ENCODE measurements around the gene TK2.
"Not testable (repeated sequence)": the region's sequence is repeated elsewhere in the genome, so short reads cannot be mapped to it uniquely, and the experiment has no call there.

The TK2 gene

DNA sequence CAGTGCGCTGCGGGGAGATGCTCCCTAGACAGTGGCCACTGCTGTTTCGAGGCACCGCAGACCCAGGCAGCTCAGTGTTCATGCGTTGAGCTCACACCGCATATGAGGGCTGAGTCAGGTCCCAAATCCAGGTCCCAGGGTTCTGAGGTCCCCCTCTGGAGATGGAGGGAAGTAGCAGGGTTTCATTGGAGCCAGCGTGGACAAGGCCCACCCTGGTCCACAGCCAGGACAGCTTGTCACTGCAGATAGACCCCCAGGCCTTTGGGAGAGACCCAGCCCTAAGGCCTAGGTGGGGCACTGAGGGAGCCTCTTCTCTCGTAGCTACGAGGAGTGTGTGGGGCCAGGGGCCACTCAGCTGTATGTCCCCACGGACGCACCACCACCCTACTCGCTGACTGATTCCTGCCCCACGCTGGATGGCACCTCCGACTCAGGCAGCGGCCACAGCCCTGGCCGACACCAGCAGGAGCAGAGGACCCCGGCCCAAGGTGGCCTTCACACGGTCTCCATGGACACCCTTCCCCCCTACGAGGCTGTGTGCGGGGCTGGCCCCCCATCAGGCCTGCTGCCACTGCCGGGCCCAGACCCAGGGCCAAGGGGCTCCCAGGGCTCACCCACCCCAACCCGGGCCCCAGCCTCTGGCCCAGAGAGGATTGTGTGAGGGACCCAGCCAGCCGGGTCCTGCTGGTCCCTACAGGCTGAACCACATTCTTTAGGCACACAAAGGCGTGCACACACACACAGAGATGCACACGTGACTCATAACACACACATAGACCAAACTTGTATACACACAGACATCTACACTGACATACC is 69.4 kb downstream of the TK2 start:
- no peak for DNase-seq

DNA sequence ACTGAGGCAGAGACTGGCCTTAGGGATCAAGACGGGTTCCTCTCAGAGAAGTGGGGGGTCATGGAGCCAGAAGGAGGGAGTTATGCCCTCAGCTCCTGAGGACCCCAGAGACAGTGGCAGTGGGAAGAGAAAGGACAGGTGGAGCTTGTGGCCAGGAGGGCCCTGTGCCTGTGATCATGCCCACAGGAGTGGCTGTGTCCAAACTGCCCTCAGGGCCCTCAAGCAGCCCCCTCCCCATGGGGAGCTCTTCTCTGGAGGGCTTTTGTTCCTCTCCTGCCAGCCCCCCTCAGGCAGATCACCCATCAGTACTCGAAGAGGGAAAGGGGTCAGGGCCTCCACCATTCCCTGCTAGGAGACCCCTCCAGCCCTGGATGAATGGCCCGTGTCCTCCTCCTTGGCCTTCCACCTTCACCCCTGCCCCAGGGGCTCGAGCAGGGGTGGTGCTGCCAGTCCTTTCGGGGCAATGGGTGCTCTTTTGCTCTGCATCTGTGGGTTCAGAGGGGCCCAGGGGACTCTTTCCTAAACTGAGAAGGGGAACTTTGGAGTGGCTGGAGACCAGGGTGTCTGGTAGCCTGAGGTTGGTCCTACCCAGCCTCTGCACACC is 70.2 kb downstream of the TK2 start:
- DNase-seq = no peak

DNA sequence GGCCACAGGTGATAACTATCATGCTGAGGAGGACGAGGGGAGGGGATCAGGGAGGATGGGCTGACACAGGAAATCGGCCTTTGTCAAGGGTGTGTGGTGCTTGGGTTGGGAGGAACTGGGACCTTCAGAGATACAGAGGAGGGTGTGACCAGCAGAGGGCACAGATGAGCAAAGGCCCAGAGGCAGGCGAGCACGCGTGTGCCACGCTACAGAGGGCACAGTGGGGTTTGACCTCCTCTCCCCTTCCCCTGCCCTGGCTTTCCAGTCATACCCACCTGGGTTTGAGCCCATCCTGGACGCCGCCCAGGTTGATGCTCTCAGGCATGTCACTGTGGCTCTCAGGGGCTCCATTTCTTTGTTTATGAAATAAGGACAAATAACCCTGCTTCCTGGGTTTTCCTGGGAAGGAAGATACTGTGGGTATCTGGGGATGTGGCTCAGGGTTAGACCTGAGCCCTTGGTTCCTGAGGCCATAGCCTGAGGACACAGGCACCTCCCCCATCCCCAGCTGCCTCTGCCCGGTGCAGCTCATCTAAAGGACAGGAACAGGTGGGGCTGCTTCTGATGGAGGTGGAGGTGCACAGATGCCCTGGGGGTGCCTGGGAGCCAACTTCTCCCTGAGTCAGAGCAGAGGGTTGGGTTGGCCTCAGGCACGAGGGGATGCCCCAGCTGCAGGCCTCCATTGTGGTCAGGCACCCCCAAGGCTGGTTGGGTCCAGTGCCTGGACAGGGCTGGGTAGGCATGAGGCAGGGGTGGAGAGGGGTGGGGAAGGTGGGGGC is 71.0 kb downstream of the TK2 start:
- peak; percentile 74 for DNase-seq

DNA sequence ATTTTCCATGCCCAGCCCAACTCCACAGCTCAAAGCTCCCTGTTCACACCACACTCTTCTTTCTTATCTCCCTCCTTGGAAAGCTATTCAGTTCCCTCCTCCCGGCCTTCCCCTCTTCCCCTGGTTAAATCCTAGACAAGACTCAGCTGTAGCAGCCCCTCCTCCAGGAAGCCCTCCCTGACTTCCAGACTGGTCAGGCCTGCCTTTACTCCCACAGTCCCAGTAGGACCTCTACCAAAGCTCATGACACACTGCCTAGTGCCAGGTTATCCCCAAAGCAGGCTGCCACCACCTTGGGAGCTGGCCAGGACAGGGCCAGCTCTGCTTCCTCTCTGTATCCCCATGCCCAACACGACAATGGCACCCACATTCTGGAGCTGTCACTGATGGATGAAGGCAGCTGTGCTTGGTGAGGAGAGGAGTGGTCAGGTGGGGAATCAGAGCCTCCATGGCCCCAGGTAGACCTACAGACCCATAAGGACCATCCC is 72.8 kb downstream of the TK2 start:
- DNase-seq = no peak

DNA sequence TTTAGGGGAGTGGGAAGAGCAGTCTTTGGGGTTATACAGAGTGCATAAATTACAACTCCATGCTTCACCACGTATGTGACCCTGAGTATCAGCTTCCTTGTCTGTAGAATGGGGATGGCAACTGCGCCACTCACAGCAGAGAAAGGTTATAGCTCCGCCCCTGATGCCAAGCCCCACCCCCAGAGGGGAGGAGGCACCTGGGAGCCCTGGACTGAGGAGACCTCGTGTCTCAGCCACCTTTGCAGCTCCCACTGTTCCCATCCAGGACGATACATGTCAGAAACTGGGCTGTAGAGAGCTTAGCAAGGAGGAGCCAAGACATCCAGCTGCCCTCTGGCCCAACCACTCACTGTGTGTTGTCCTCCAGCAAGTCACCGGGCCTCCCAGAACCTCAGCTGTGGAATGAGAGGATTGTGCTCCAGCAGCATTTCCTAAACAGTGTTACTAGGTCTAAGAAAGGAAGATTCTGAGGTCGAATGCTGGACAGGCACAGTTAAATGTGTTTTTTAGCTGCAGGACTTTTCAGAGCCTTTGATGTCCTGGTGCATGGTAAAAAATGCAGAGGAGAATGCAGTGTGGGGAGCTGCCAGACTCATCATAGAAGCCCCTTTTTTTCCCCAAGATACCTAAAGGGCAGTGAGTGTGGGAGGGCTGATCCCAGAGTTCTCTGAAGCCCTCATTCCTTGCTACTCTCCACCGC is 73.4 kb downstream of the TK2 start:
- peak; percentile 39 for DNase-seq

DNA sequence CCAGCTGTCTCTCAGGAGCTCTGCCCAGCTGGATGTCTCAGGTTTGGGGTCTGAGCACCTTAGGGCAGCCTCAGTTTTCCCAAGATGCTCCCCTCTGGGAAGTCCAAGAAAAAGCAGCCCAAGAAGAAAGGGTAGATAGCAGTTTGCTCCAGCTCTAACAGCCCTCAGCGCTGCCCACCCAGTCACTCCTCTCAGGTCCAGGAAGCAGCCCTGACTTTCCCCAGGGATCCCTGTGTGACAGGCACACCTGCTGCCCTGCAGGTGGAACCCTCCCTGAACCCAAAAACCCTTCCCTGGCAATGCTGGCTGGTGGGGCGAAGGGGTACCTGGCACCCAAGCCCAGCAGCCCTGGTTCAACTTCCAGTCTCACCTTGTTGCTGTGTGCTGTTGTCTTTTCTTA is 74.7 kb downstream of the TK2 start:
- DNase-seq = no peak

DNA sequence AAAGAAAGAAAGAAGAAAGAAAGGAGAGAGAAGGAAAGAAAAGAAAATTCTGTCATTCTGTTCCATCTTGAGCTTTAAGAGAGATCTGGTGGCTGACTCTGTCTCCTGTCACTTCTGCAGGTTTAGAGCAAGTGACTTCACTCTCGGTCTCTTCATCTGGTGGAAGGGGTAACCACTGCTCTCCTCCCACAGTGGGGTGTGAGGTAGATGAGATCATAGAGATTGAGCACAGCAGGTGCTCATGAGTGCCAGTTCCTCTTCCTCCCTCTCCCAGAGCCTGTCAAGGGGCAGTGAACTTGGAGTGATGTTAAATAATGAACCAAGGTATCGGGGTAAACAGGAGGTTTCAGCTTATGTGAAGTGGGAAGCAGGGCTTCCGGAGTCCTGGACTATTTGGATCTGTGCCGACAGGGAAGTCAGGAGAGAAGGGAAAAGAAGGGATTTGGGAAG is 75.1 kb downstream of the TK2 start:
- peak; percentile 37 for DNase-seq

DNA sequence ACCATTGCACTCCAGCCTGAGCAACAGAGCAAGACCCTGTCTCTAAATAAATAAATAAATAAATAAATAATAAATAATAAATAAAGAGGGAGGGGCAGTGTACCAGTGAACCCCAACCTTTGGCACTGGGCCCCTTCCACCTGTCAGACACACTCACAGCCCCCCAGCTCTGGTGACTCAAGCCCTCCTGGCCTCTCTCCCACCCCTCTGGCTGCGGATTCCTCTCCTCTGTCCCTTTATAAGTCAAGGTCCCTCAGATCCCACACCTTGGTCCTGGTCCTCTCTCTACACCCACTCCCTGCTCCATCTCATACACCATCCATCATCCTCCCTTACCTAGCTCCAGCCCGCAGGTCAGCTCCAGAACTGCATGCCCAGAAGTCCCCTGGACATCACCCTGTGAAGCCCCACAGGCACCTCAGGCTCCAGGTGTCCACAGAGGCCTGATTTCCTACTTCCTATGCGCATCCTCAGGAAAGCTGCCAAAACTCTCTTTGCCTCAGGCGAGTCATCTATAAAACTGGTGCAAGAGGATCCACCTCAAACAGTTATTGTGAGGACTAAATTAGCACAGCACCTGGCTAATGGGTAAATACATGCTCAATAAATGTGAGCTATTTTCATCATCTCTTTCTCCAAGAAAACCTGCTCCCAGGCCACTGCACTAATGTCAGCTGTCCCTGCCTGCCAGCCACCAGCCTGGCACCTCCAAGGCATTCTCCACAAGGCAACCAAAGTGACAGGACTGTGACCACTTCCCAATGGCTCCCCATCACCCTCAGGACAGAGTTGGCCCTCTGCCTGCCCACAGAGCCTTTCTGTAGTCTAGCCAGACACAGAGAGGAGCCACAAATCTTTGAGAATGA is 76.0 kb downstream of the TK2 start:
- no peak for DNase-seq

DNA sequence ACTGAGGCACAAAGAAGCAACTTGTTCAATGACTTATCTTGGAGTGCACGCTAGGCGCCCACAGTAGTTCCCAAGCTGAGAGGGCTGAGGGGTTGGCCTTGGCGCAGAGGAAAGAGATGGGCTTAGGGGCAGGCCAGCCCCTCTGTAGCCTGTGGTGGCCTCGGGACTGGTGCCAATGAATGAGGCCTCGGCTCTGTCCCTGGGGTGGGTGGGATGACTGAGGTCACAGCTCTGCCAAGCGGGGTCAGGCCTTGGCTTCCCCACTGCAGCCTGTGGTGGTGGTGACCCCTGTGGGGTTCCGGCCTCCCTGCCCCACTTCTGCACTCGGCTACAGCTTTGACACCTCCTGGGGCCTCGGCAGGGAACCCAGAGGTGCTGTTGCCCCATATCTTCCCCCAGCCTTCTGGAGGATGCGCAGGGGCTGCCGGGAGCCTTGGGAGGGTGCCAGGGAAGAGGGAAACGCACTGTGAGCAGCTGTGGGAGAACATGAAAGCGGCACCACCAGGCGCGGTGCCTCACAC is 76.8 kb downstream of the TK2 start:
- DNase-seq = no peak

DNA sequence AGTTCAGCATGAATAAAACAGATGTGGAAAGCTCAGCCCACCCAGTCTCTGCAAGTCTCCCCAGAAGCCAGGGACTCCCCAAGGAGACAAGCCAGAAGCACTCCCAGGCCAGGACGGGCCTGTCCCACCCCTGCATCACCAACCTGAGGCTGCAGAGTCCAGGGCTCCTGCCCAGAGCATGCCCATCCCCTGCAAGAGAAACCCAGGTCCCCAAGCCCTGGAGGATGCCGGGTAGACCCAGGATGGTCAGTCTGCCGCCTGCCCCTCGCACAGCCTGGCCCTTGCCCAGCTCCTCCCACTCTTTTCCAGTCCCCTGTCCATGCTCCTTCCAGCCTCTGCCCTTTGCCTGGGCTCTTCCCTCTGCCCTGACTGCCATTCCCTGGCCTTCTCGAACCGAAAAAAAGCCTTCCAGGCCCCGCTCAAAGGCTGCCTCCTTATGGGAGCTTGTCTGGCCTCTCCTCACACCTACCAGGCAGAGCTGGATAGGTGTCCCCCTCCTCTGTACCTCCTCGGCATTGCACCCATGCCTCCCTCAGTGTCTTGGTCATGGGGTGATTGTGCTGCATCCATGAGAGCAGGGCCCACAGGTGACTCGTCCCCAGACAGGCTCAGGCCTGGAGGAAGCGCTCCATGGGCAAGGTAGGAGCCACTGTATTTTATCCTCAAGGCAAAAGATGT is 78.1 kb downstream of the TK2 start:
- no peak for DNase-seq

DNA sequence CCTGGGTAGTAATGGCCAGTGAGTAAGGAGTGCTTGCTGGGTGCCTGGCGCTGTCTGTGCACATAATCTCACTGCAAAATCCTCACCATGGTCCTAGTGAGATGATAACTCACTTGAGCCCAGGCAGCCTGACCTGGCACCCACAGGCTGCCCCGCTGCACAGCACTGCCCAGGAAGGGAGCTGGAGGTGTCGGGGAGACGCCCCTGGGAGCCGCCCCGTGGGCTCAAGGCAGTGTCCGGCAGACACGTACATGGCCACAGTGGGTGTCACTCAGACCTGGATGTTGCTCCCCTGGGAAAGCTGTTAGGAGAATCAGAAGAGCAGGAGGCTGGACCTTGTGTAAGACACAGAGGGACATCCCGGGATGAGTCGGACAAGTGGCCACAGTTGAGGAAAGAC is 78.7 kb downstream of the TK2 start:
- DNase-seq = no peak

DNA sequence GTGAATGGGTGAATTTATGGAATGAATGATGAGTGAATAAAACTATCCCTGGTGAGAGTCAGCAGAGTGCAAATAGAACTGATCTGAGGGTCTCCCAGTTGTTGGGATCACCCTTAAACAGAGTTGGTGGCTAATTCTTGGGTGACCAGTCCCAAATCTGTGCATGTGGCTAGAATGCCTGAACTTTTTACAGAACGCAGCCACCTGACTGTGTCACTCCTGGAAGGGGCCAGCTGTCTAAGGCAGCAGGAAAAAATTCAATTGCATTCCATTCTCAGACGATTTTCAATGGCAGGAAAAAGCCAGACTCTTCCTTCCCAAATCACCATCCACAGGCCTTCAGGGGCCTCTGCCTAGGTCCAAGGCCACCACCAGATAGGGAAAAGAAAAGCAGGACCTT is 79.4 kb downstream of the TK2 start:
- DNase-seq = no peak

DNA sequence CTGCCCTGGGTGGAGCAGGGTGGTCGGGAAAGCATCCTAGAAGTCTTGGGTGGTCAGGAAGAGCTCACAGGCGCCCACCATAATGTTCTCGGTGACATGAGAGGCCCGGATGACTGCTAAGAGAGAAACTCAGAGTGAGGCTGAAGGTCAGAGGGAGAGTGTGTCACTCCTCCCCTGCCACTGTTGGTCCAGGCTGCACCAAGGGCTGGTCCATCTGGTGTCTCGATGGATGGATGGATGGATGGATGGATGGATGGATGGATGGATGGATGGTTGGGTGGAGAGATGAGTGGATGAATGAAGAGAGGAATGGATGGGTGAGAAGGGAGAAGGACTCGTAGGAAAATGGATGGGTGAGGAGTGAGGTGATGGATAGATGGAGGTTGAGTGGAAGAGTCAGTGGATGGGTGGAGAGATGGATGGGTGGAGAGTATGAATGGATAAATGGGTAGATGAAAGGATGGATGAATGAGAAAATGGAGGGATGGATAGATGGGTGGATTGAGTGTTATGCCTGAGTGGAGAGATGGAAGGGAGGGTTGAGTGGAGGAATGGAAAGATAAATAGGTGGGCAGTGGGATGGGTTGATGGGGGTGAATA is 79.9 kb downstream of the TK2 start:
- no peak for DNase-seq

DNA sequence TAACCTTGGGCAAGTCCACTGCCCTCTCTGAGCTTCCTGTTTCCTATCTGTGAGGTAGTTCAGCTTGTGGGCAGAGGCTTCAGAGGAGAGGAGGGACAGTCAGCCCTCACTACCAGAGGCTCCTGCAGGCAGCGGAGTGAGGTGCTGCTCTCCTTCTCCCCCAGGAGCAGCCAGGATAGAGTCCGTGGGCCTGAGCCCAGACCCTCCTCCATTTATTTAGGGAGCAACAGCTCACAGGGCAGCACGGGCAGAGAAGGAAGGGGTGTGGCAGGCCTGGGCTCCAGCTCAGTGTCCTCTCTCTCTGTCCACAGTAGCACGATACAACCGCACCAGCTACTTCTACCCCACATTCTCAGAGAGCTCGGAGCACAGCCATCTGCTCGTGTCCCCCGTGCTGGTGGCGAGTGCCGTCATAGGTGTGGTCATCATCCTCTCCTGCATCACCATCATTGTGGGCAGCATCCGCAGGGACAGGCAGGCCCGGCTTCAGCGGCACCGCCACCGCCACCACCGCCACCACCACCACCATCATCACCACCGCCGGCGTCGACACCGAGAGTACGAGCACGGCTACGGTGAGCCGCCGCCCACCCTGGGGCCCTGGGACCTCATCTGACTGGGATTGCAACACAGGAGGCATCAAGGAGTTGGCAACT is 80.5 kb downstream of the TK2 start:
- DNase-seq = no peak

DNA sequence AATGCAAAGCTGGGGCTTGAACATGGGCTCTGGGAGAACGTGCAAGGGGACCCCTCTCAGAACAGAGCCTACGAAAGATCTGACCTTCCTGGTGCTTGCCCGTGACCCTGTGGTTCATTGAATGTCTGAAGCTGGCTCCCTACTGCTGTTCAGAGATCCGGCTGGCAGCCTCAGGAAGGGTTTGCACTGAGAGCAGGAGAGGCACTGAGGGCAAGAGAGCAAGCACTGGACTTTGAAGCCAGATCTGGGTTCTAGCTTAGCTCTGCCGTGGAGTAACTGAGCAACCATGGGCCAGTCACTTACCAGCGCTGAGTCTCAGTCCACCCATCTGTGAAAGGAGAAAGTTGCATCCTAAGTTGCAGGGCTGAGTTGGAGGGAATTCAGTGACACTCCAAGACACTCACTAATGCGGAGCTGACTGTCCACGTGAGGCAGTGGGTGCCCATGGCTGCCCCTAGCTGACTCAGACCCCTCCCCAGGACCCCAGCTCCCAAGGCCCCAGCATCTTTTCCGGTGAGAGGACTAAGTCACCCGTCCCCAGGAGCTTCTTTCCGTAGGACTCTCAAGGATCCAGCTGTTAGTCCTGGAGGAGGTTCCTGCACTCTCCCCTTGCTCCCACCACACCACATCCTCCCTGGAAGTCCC is 81.5 kb downstream of the TK2 start:
- no peak for DNase-seq

DNA sequence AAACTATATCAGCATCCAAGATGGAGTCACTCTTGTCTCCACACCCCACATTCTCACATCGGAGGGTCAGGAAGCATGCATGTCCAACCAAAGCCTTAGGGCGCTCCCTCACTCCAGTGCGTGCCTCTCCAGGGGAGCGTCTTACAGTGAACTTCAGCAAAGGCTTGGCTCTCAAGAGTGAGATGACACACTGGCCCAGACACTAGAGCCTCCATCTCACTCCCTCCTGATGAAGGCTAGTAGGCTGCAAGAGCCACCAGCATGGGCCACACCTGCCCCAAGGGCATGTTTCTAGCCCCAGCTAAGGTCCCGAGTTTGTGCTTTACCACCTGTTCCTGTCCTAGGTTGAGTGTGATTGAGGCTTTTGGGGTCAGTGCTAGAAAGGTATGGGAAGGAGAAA is 82.3 kb downstream of the TK2 start:
- no peak for DNase-seq

DNA sequence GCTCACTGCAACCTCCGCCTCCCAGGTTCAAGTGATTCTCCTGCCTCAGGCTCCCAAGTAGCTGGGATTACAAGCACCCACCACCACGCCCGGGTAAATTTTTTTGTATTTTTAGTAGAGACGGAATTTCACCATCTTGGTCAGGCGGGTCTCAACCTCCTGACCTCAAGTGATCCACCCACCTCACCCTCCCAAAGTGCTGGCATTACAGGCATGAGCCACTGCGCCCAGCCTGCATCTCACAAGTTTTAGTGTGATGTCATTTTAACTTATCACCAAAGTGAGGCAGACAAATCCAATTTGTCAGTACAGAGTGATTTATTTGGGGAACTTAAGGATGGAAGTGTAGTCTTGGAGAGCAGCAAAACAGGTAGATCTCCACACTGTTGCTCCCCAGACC is 83.3 kb downstream of the TK2 start:
- DNase-seq = not testable (repeated sequence)

DNA sequence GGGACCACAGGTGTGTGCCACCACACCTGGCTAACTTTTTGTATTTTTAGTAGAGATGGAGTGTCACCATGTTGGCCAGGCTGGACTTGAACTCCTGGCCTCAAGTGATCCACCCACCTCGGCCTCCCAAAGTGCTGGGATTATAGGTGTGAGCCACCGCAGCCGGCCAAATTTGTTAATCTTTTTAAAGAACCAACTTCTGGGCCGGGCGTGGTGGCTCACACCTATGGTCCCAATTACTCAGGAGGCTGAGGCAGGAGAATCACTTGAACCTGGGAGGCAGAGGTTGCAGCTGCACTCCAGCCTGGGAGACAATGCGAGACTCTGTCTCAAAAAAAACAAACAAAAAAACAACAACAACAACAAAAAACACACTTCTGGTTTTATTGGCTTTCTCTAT is 84.0 kb downstream of the TK2 start:
- DNase-seq = not testable (repeated sequence)

DNA sequence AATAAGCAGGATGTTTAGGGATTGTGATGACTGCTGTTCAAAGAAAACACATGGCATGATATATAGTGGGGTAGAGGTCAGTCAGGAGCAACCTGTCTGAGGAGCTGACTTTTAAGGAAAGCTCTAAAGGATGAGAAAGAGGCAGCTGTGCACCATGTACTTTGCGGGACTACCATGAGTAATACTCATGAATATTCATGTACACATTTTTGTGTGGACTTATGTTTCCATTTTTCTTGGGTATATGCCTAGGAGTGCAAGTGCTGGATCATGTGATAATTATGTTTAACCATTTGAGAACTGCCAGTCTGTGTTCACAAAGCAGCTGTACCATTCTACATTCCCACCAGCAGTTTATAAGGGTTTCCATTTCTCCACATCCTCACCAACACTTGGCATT is 87.0 kb downstream of the TK2 start:
- DNase-seq = no peak

DNA sequence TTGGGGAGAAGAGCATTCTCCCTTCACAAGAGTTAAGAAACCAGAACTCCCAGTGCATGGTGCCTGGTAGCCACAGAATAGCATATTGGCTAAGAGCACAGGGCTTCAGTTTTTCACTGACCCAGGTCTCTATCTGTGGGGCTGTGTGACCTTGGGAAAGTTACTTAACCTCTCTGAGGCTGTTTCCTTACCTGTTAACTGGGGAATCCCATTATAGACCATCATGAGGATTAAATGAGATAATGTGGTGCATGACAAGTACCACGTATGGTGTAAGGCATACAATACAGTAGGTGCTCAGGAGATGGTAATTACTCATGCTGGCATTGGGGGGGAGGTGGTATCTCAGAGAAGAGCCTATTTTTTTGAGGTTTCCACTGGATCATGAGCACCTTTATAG is 89.2 kb downstream of the TK2 start:
- no peak for DNase-seq
